Measurements from ENCODE around the gene PDZK1.

PDZK1 gene

DNA sequence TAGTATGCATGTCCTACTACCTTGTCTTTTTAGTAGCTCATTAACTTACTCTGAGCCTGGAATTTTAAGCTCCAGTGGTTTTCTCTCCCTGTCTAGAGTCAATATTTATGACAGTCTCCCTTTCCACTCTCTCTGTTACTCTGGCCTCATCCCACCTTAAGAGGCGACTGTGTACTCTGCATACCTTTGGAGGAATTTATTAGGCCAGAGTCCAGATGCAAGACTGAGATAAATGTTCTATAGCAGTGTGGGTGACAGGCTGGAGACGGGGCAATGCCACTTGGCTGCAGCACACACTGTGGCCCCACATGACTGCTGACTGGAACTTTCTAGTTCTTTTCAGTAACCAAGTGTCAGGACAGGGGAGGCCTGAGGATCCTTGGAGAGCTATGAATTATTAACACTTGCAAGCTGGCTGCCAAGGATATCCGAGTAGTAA lies 4.1 kb upstream of the PDZK1 start:
- no peaks in the 10 kb centered on the region for H3K4me1 ChIP-seq (ENCODE audit: control insufficient read depth, insufficient read depth, low read length, poor library complexity, severe bottlenecking)
- H3K36me3 ChIP-seq (ENCODE audit: control insufficient read depth, insufficient read depth, low read length), result no peaks in the 10 kb centered on the region
- H3K27ac ChIP-seq (ENCODE audit: insufficient read depth, low read length, poor library complexity, severe bottlenecking), result no peak overlapping the region
- H3K4me3 ChIP-seq (ENCODE audit: insufficient read depth, low read depth, low read length, poor library complexity, severe bottlenecking), result no peak overlapping the region
- H3K27me3 ChIP-seq (replicated peaks; ENCODE audit: control insufficient read depth, insufficient read depth, low read length, poor library complexity, severe bottlenecking), result no peaks in the 10 kb centered on the region
- no peaks in the 10 kb centered on the region for H3K9me3 ChIP-seq (ENCODE audit: control insufficient read depth, low read length)
- no peak for DNase-seq

DNA sequence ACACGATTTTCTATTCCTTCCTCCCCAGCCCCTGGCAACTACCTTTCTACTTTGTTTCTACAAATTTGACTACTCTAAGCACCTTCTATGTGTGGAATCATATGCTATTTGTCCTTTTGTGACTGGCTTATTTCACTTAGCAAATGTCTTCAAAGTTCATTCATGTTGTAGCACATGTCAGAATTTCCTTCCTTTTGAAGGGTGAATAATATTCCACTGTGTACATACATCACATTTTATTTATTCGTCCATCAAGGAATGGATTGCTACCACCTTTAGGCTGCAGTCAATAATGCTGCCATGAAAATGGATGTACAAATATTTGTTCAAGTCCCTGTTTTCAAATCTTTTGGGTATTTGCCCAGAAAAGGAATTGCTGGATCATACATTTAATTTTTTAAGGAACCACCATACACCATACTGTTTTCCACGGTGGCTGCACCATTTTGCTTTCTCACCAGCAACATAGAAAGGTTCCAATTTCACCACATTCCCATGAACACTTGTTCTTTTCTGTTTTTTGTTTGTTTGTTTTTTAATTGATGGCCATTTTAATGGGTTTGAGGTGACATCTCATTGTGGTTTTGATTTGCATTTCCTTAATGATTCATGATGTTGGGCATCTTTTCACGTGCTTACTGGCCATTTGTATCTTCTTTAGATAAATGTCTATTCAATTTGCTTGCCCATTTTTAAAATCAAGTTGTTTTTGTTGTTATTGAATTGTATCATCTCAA lies 3.3 kb upstream of the PDZK1 start:
- Histone ChIP-seq H3K9me3 (ENCODE audit: control insufficient read depth, low read length) (no peaks in the 10 kb centered on the region), H3K4me1 (ENCODE audit: control insufficient read depth, insufficient read depth, low read length, poor library complexity, severe bottlenecking) (no peaks in the 10 kb centered on the region), H3K4me3 (ENCODE audit: insufficient read depth, low read depth, low read length, poor library complexity, severe bottlenecking) (no peak overlapping the region), H3K27ac (ENCODE audit: insufficient read depth, low read length, poor library complexity, severe bottlenecking) (no peak overlapping the region), H3K27me3 (replicated peaks; ENCODE audit: control insufficient read depth, insufficient read depth, low read length, poor library complexity, severe bottlenecking) (no peaks in the 10 kb centered on the region), H3K36me3 (ENCODE audit: control insufficient read depth, insufficient read depth, low read length) (no peaks in the 10 kb centered on the region)
- no peak for DNase-seq

- no peaks in the 10 kb centered on the region for H3K9me3 ChIP-seq (ENCODE audit: control insufficient read depth, low read length)
- DNase-seq, result no peak
- H3K27me3 ChIP-seq (replicated peaks; ENCODE audit: control insufficient read depth, insufficient read depth, low read length, poor library complexity, severe bottlenecking), result no peaks in the 10 kb centered on the region
- H3K27ac ChIP-seq (ENCODE audit: insufficient read depth, low read length, poor library complexity, severe bottlenecking), result no peak overlapping the region
- H3K4me1 ChIP-seq (ENCODE audit: control insufficient read depth, insufficient read depth, low read length, poor library complexity, severe bottlenecking), result no peaks in the 10 kb centered on the region
- H3K4me3 ChIP-seq (ENCODE audit: insufficient read depth, low read depth, low read length, poor library complexity, severe bottlenecking), result no peak overlapping the region
- H3K36me3 ChIP-seq (ENCODE audit: control insufficient read depth, insufficient read depth, low read length), result no peaks in the 10 kb centered on the region
Observed at GRCh38 chr1:145708063-145708462, 895 bp upstream of the PDZK1 start.

- no peak overlapping the region for H3K27ac ChIP-seq (ENCODE audit: insufficient read depth, low read length, poor library complexity, severe bottlenecking)
- no peaks in the 10 kb centered on the region for H3K36me3 ChIP-seq (ENCODE audit: control insufficient read depth, insufficient read depth, low read length)
- H3K4me3 ChIP-seq (ENCODE audit: insufficient read depth, low read depth, low read length, poor library complexity, severe bottlenecking), result no peak overlapping the region
- no peaks in the 10 kb centered on the region for H3K27me3 ChIP-seq (replicated peaks; ENCODE audit: control insufficient read depth, insufficient read depth, low read length, poor library complexity, severe bottlenecking)
- H3K4me1 ChIP-seq (ENCODE audit: control insufficient read depth, insufficient read depth, low read length, poor library complexity, severe bottlenecking), result no peaks in the 10 kb centered on the region
- no peak for DNase-seq
- no peaks in the 10 kb centered on the region for H3K9me3 ChIP-seq (ENCODE audit: control insufficient read depth, low read length)
Observed at GRCh38 chr1:145706086-145706664, 993 bp downstream of the PDZK1 start.

- Histone ChIP-seq H3K27me3 (replicated peaks; ENCODE audit: control insufficient read depth, insufficient read depth, low read length, poor library complexity, severe bottlenecking) (no peaks in the 10 kb centered on the region), H3K27ac (ENCODE audit: insufficient read depth, low read length, poor library complexity, severe bottlenecking) (no peak overlapping the region), H3K4me1 (ENCODE audit: control insufficient read depth, insufficient read depth, low read length, poor library complexity, severe bottlenecking) (no peaks in the 10 kb centered on the region), H3K4me3 (ENCODE audit: insufficient read depth, low read depth, low read length, poor library complexity, severe bottlenecking) (no peak overlapping the region), H3K9me3 (ENCODE audit: control insufficient read depth, low read length) (no peaks in the 10 kb centered on the region), H3K36me3 (ENCODE audit: control insufficient read depth, insufficient read depth, low read length) (no peaks in the 10 kb centered on the region)
- no peak for DNase-seq
Observed at GRCh38 chr1:145705622-145706021, 1.5 kb downstream of the PDZK1 start.

DNA sequence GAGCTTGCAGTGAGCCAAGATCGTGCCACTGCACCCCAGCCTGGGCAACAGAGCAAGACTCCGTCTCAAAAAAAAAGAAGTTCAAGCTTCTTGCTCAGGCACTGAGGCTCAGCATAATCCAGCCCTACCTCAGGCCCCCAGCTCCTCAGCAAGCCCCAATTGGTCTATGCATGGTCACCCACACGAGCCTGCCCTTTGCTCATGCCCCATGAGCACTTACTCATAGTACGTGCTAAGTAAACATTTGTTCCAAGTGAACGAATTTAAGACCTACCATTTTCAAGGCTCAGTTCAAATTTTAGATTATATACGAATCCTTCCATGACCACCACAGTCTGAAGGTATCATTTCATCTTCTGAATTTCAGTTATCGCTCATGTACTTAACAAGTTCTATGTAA lies 4.3 kb downstream of the PDZK1 start:
- Histone ChIP-seq H3K4me3 (ENCODE audit: insufficient read depth, low read depth, low read length, poor library complexity, severe bottlenecking) (no peak overlapping the region), H3K4me1 (ENCODE audit: control insufficient read depth, insufficient read depth, low read length, poor library complexity, severe bottlenecking) (no peaks in the 10 kb centered on the region), H3K27ac (ENCODE audit: insufficient read depth, low read length, poor library complexity, severe bottlenecking) (no peak overlapping the region), H3K9me3 (ENCODE audit: control insufficient read depth, low read length) (no peaks in the 10 kb centered on the region), H3K36me3 (ENCODE audit: control insufficient read depth, insufficient read depth, low read length) (no peaks in the 10 kb centered on the region), H3K27me3 (replicated peaks; ENCODE audit: control insufficient read depth, insufficient read depth, low read length, poor library complexity, severe bottlenecking) (no peaks in the 10 kb centered on the region)
- DNase-seq, result no peak

GRCh38 chr1:145702052-145702451 lies 5.1 kb downstream of the PDZK1 start:
- H3K4me3 ChIP-seq (ENCODE audit: insufficient read depth, low read depth, low read length, poor library complexity, severe bottlenecking), result no peak overlapping the region
- DNase-seq, result no peak
- no peaks in the 10 kb centered on the region for H3K27me3 ChIP-seq (replicated peaks; ENCODE audit: control insufficient read depth, insufficient read depth, low read length, poor library complexity, severe bottlenecking)
- no peak overlapping the region for H3K27ac ChIP-seq (ENCODE audit: insufficient read depth, low read length, poor library complexity, severe bottlenecking)
- H3K9me3 ChIP-seq (ENCODE audit: control insufficient read depth, low read length), result no peaks in the 10 kb centered on the region
- no peaks in the 10 kb centered on the region for H3K4me1 ChIP-seq (ENCODE audit: control insufficient read depth, insufficient read depth, low read length, poor library complexity, severe bottlenecking)
- no peaks in the 10 kb centered on the region for H3K36me3 ChIP-seq (ENCODE audit: control insufficient read depth, insufficient read depth, low read length)

DNA sequence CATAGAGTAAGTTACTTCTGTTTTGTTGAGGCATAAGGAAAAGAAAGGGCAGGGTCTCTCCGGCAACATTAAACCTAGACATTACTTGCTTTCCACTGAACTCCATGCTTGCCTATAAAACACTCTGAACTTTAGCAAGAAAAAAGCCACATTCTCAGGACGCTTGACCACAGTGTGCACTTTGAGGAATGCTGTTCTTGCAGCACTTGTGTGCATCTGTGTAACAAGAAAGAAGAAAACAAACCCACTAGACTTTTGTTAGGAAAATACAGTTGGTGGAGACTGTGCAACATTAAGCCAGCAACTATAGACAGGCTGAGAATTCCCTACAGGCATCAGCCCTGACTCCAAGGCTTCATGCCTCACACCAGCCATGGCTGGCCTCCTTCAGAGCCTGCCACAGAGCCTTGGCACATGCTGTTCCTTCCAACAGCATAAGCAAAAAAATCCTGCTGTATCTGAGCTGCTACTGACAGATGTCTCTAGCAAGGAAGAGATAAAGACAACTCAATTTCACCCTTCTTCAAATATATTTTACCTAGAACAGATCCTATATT lies 5.8 kb downstream of the PDZK1 start:
- Histone ChIP-seq H3K4me1 (ENCODE audit: control insufficient read depth, insufficient read depth, low read length, poor library complexity, severe bottlenecking) (no peaks in the 10 kb centered on the region), H3K9me3 (ENCODE audit: control insufficient read depth, low read length) (no peaks in the 10 kb centered on the region), H3K4me3 (ENCODE audit: insufficient read depth, low read depth, low read length, poor library complexity, severe bottlenecking) (no peak overlapping the region), H3K27ac (ENCODE audit: insufficient read depth, low read length, poor library complexity, severe bottlenecking) (no peak overlapping the region), H3K36me3 (ENCODE audit: control insufficient read depth, insufficient read depth, low read length) (no peaks in the 10 kb centered on the region), H3K27me3 (replicated peaks; ENCODE audit: control insufficient read depth, insufficient read depth, low read length, poor library complexity, severe bottlenecking) (no peaks in the 10 kb centered on the region)
- no peak for DNase-seq

GRCh38 chr1:145696630-145696960 lies 10.6 kb downstream of the PDZK1 start:
- H3K27ac ChIP-seq (ENCODE audit: insufficient read depth, low read length, poor library complexity, severe bottlenecking), result no peak overlapping the region
- no peaks in the 10 kb centered on the region for H3K27me3 ChIP-seq (replicated peaks; ENCODE audit: control insufficient read depth, insufficient read depth, low read length, poor library complexity, severe bottlenecking)
- no peaks in the 10 kb centered on the region for H3K9me3 ChIP-seq (ENCODE audit: control insufficient read depth, low read length)
- DNase-seq, result no peak
- no peaks in the 10 kb centered on the region for H3K4me1 ChIP-seq (ENCODE audit: control insufficient read depth, insufficient read depth, low read length, poor library complexity, severe bottlenecking)
- no peak overlapping the region for H3K4me3 ChIP-seq (ENCODE audit: insufficient read depth, low read depth, low read length, poor library complexity, severe bottlenecking)
- no peaks in the 10 kb centered on the region for H3K36me3 ChIP-seq (ENCODE audit: control insufficient read depth, insufficient read depth, low read length)

DNA sequence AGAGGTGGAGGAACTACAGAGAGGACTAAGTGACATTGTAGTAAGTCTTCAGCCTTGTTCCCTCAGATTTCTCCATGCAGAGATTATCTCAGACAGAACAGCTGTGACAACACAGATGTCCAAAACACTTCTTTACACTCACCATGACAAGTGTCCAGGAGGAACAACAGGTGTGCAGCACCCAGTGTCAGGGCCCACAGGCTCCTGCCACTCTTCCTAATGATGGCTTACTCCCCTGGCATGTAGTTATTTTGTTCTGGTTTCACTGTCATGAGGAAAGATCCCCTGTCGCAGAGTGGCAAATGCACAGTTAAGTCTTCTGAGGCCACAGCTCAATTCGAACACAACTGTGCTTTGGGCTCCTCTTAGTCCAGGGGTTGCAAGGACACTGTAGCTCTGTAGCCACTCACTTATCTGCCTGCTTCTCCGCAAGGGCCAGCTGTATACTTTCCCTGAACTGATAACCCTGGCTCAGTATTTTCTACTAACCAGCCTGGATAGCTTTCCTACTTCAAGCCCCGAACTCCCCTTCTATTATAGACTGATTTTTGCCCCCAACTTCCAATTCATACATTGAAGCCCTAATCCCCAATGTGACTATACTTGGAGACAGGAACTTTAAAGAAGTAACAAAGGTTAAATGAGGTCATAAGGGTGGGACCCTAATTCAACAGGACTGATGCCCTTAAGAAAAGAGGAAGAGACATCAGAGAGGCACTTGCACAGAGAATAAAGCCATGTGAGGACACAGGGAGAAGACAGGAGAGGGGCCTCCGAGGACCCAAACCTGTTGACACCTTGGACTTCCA lies 11.1 kb downstream of the PDZK1 start:
- Histone ChIP-seq H3K4me1 (ENCODE audit: control insufficient read depth, insufficient read depth, low read length, poor library complexity, severe bottlenecking) (peaks cover under 1% of the 10 kb centered on the region), H3K36me3 (ENCODE audit: control insufficient read depth, insufficient read depth, low read length) (no peaks in the 10 kb centered on the region), H3K4me3 (ENCODE audit: insufficient read depth, low read depth, low read length, poor library complexity, severe bottlenecking) (no peak overlapping the region), H3K27ac (ENCODE audit: insufficient read depth, low read length, poor library complexity, severe bottlenecking) (no peak overlapping the region), H3K9me3 (ENCODE audit: control insufficient read depth, low read length) (no peaks in the 10 kb centered on the region), H3K27me3 (replicated peaks; ENCODE audit: control insufficient read depth, insufficient read depth, low read length, poor library complexity, severe bottlenecking) (no peaks in the 10 kb centered on the region)
- DNase-seq, result no peak
